HEK293T (cell line): ENCODE data around the gene THTPA.
"Not testable (repeated sequence)": the region's sequence is repeated elsewhere in the genome, so short reads cannot be mapped to it uniquely, and the experiment has no call there.

Source experiments
- CTCF ChIA-PET: fragments of 350-600 bp; formaldehyde crosslinking; extraction: SDS; loops from one replicate; lab custom pipeline; 2021; ENCODE audit warnings: antibody characterized with exemption, inconsistent platforms; lab: Yijun Ruan, JAX
- POLR2A ChIA-PET: fragments of 350-600 bp; formaldehyde crosslinking; extraction: SDS; loops from one replicate; lab custom pipeline; 2020; ENCODE audit warnings: antibody characterized with exemption, inconsistent platforms; lab: Yijun Ruan, JAX
- DNase-seq: peaks from one replicate; pipeline ENCODE4 v3.0.0; 2012; ENCODE audit warnings: mixed read lengths; ENCODE audit errors: extremely low spot score
- ARNT ChIP-seq: fragments of 450-650 bp; IDR thresholded peaks from 2 replicates; pipeline ENCODE4 v1.6.1; 2017; ENCODE audit warnings: mild to moderate bottlenecking
- BHLHE40 ChIP-seq: fragments of 450-650 bp; IDR thresholded peaks from 2 replicates; pipeline ENCODE4 v1.6.1; 2016; ENCODE audit warnings: mild to moderate bottlenecking, moderate library complexity, borderline replicate concordance
- CTBP1 ChIP-seq: fragments of 450-650 bp; IDR thresholded peaks from 2 replicates; pipeline ENCODE4 v1.6.1; 2016; ENCODE audit warnings: borderline replicate concordance
- ELF4 ChIP-seq: fragments of 450-650 bp; IDR thresholded peaks from 2 replicates; pipeline ENCODE4 v1.6.1; 2017; ENCODE audit warnings: antibody characterized with exemption
- FOXA1 ChIP-seq: fragments of 450-650 bp; IDR thresholded peaks from 2 replicates; pipeline ENCODE4 v1.6.1; 2016; ENCODE audit warnings: mild to moderate bottlenecking
- FOXK2 ChIP-seq: fragments of 450-650 bp; IDR thresholded peaks from 2 replicates; pipeline ENCODE4 v1.6.1; 2016; ENCODE audit warnings: mild to moderate bottlenecking
- FOXM1 ChIP-seq: fragments of 450-650 bp; IDR thresholded peaks from 2 replicates; pipeline ENCODE4 v1.6.1; 2017; ENCODE audit warnings: mild to moderate bottlenecking, borderline replicate concordance
- HDGF ChIP-seq: fragments of 450-650 bp; IDR thresholded peaks from 2 replicates; pipeline ENCODE4 v1.6.1; 2017; ENCODE audit warnings: antibody characterized with exemption, borderline replicate concordance
- L3MBTL2 ChIP-seq: fragments of 450-650 bp; conservative IDR thresholded peaks from 2 replicates; pipeline ENCODE4 v1.6.1; 2016; ENCODE audit warnings: mild to moderate bottlenecking
- LEF1 ChIP-seq: fragments of 450-650 bp; IDR thresholded peaks from 2 replicates; pipeline ENCODE4 v1.6.1; 2017; ENCODE audit warnings: mild to moderate bottlenecking, borderline replicate concordance
- NFRKB ChIP-seq: fragments of 450-650 bp; IDR thresholded peaks from 2 replicates; pipeline ENCODE4 v1.6.1; 2016; ENCODE audit warnings: mild to moderate bottlenecking, moderate library complexity
- PKNOX1 ChIP-seq: fragments of 450-650 bp; IDR thresholded peaks from 2 replicates; pipeline ENCODE4 v1.6.1; 2016
- SP1 ChIP-seq: fragments of 450-650 bp; IDR thresholded peaks from 2 replicates; pipeline ENCODE4 v1.6.1; 2017
- SUZ12 ChIP-seq: fragments of 450-650 bp; IDR thresholded peaks from 2 replicates; pipeline ENCODE4 v1.6.1; 2016; ENCODE audit warnings: mild to moderate bottlenecking
- TARDBP ChIP-seq: fragments of 450-650 bp; IDR thresholded peaks from 2 replicates; pipeline ENCODE4 v1.6.1; 2016
- ZNF384 ChIP-seq: fragments of 450-650 bp; IDR thresholded peaks from 2 replicates; pipeline ENCODE4 v1.6.1; 2016

The THTPA gene

GRCh38 chr14:23582906-23583760, 27.1 kb downstream of the THTPA start:
- DNase-seq = no peak
- POLR2A ChIA-PET = interaction anchor here (0.8 kb wide), 1 partner anchor 14 kb away, joined by 3 read pairs; no protein-coding TSS in a partner anchor
- CTCF ChIA-PET = interaction anchor here (0.6 kb wide), 1 partner anchor 710 kb away, joined by 4 read pairs; no protein-coding TSS in a partner anchor
- TF ChIP-seq NFRKB (no peak), SP1 (no peak), ELF4 (no peak), CTBP1 (no peak), PKNOX1 (no peak), HDGF (no peak), TARDBP (no peak), FOXM1 (no peak), SUZ12 (no peak), FOXK2 (no peak), ARNT (no peak), LEF1 (no peak), BHLHE40 (no peak), L3MBTL2 (no peak), ZNF384 (no peak), FOXA1 (no peak)

GRCh38 chr14:23583761-23584526, 27.9 kb downstream of the THTPA start:
- CTCF ChIA-PET, POLR2A ChIA-PET, DNase-seq: not testable (repeated sequence)

- POLR2A ChIA-PET, CTCF ChIA-PET, DNase-seq: not testable (repeated sequence)
Measured at GRCh38 chr14:23584527-23585203, 28.6 kb downstream of the THTPA start.

GRCh38 chr14:23588884-23589598, 33.0 kb downstream of the THTPA start:
- DNase-seq = peak; percentile 87
- ChIA-PET CTCF (interaction anchor here (0.7 to 1.6 kb wide), 10 partner anchors 14 to 338 kb away, joined by 3 to 8 read pairs (median 3); no protein-coding TSS in a partner anchor), POLR2A (interaction anchor here (1.0 kb wide), 1 partner anchor 12 kb away, joined by 3 read pairs; no protein-coding TSS in a partner anchor)
- TF ChIP-seq L3MBTL2 (no peak), PKNOX1 (no peak), ARNT (no peak), TARDBP (no peak), SUZ12 (no peak), FOXM1 (no peak), LEF1 (no peak), ELF4 (no peak), NFRKB (no peak), BHLHE40 (no peak), HDGF (no peak), ZNF384 (no peak), FOXK2 (no peak), CTBP1 (no peak), FOXA1 (no peak)

GRCh38 chr14:23589606-23590005, 33.5 kb downstream of the THTPA start:
- POLR2A ChIA-PET = interaction anchor here (1.0 kb wide), 1 partner anchor 11 kb away, joined by 3 read pairs; no protein-coding TSS in a partner anchor
- CTCF ChIA-PET = interaction anchor here (0.7 to 1.6 kb wide), 5 partner anchors 42 to 337 kb away, joined by 3 to 8 read pairs (median 4); no protein-coding TSS in a partner anchor
- no peak for DNase-seq
- no peak for TF ChIP-seq L3MBTL2
- no peak for TF ChIP-seq CTBP1

GRCh38 chr14:23590198-23590597, 34.1 kb downstream of the THTPA start:
- ChIA-PET POLR2A (no interaction called here), CTCF (interaction anchor here (0.6 to 0.7 kb wide), 2 partner anchors 9 to 417 kb away, joined by 4 read pairs; no protein-coding TSS in a partner anchor)
- DNase-seq = no peak
- TF ChIP-seq LEF1 = no peak
- TF ChIP-seq FOXA1 = no peak
- TF ChIP-seq FOXK2 = no peak
- no peak for TF ChIP-seq FOXM1
- TF ChIP-seq SP1 = no peak
- TF ChIP-seq ZNF384 = no peak
- TF ChIP-seq TARDBP = no peak
- TF ChIP-seq BHLHE40 = no peak
- no peak for TF ChIP-seq L3MBTL2
- no peak for TF ChIP-seq HDGF
- no peak for TF ChIP-seq CTBP1
- TF ChIP-seq ELF4 = no peak
- TF ChIP-seq NFRKB = no peak
- no peak for TF ChIP-seq PKNOX1
- no peak for TF ChIP-seq SUZ12
- no peak for TF ChIP-seq ARNT

GRCh38 chr14:23594191-23594590, 38.1 kb downstream of the THTPA start:
- DNase-seq, POLR2A ChIA-PET: not testable (repeated sequence)
- CTCF ChIA-PET = interaction anchor here (2.0 kb wide), 1 partner anchor 38 kb away, joined by 4 read pairs; no protein-coding TSS in a partner anchor
